ENCODE measurements around the gene PLEKHH3.

DNA sequence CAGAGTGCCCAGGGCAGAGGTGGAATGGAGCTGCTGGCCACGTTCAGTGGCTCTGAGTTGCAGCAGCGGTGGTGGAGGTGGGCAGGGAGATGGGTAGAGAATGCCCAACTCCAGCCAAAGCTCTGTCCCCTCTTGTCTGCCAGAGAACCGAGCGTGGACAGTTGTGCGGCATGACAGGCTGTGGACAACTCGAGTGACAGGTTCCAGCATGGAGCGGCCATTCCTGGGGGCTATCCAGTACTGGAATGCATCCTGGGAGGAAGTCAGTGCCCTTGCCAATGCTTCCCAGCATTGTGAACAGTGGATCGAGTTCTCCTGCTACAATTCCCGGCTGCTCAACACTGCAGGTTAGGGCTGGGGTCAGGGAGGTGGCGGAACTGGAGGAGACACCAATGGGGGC, 13.8 kb upstream of the PLEKHH3 start:
- TF ChIP-seq, protein P1, sequence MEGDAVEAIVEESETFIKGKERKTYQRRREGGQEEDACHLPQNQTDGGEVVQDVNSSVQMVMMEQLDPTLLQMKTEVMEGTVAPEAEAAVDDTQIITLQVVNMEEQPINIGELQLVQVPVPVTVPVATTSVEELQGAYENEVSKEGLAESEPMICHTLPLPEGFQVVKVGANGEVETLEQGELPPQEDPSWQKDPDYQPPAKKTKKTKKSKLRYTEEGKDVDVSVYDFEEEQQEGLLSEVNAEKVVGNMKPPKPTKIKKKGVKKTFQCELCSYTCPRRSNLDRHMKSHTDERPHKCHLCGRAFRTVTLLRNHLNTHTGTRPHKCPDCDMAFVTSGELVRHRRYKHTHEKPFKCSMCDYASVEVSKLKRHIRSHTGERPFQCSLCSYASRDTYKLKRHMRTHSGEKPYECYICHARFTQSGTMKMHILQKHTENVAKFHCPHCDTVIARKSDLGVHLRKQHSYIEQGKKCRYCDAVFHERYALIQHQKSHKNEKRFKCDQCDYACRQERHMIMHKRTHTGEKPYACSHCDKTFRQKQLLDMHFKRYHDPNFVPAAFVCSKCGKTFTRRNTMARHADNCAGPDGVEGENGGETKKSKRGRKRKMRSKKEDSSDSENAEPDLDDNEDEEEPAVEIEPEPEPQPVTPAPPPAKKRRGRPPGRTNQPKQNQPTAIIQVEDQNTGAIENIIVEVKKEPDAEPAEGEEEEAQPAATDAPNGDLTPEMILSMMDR (optimal IDR thresholded peaks at IDR 0.05 in 1 of 3, IDR thresholded peaks at IDR 0.05 in 1 of 3, conservative IDR thresholded peaks at IDR 0.05 in 1 of 3; ENCODE audit: extremely low read depth in 1 of 3, insufficient read depth in 2 of 3, low read length in 3 of 3) = no peak
- no peak for TF ChIP-seq EZH2 (IDR thresholded peaks at IDR 0.05; ENCODE audit: low read length)
